ENCODE data around the gene NUCB2. TPM values are rescaled to one million over a fixed set of nuclear protein-coding genes. Genes with fewer than 3 reads are reported as not detected.

NUCB2 gene
- total and polyA plus RNA-seq, 2 donors (not counting 3 experiments of a cell fraction or from before 2014, with no cell fraction given), result 41.9 to 114 TPM

GRCh38 chr11:17256512-17256911, 20.0 kb upstream of the NUCB2 start:
- no peaks in the 10 kb centered on the region for H3K36me3 ChIP-seq (ENCODE audit: control insufficient read depth in 2 of 2, extremely low read depth in 1 of 2, insufficient read depth in 2 of 2, low read length in 2 of 2)
- no peak overlapping the region for H3K27ac ChIP-seq (ENCODE audit: insufficient read depth, low read depth, low read length)
- no peaks in the 10 kb centered on the region for H3K9me1 ChIP-seq (replicated peaks; ENCODE audit: control insufficient read depth, extremely low read depth, insufficient read depth, low read length)
- dilution Hi-C loops (cut with MboI; ENCODE audit: extremely low pct_ligation_motif_present, low sequenced_read_pairs), result no loop called here
- no peak overlapping the region for H3K4me3 ChIP-seq (replicated peaks in 1 of 3; ENCODE audit: insufficient read depth in 1 of 3, low read depth in 1 of 3, low read length in 3 of 3)
- H3K4me1 ChIP-seq (ENCODE audit: control insufficient read depth, extremely low read depth, insufficient read depth, low read length), result no peaks in the 10 kb centered on the region
- no peaks in the 10 kb centered on the region for H3K9me3 ChIP-seq (replicated peaks; ENCODE audit: control insufficient read depth, insufficient read depth, low read length)
- TF ChIP-seq FOS (IDR thresholded peaks at IDR 0.05; ENCODE audit: borderline replicate concordance, insufficient read depth, low read length) (peak; percentile 69), MYC (IDR thresholded peaks at IDR 0.05; ENCODE audit: low read depth, low read length) (no peak)
- BruUV-seq (replicated peaks), result no TSS peak
- DNase-seq (ENCODE audit: low read depth, low spot score) (peak; percentile 21), FAIRE-seq (no peak)
- ChIA-PET CTCF (interaction anchor here (2.1 kb wide), 1 partner anchor 27 kb away, joined by 8 read pairs; no protein-coding TSS in a partner anchor), POLR2A (no interaction called here)
- no peaks in the 10 kb centered on the region for H3K27me3 ChIP-seq (ENCODE audit: control insufficient read depth in 2 of 2, insufficient read depth in 2 of 2, low read length in 2 of 2)
- intact Hi-C loops (cut with micrococcal nuclease), result no loop called here
- H2AFZ ChIP-seq (ENCODE audit: low read depth, low read length), result peak overlapping the region; percentile 0
- H3K79me2 ChIP-seq (ENCODE audit: control insufficient read depth, insufficient read depth, low read length), result no peaks in the 10 kb centered on the region
- no peaks in the 10 kb centered on the region for H4K20me1 ChIP-seq (replicated peaks; ENCODE audit: control insufficient read depth, extremely low read depth, insufficient read depth, low read length)
- H3K4me2 ChIP-seq (ENCODE audit: insufficient read depth, low read length), result no peak overlapping the region
- H3K9ac ChIP-seq (replicated peaks; ENCODE audit: extremely low read depth, insufficient read depth, low read length), result no peak overlapping the region

GRCh38 chr11:17257196-17257595, 19.3 kb upstream of the NUCB2 start:
- Histone ChIP-seq H3K27me3 (ENCODE audit: control insufficient read depth in 2 of 2, insufficient read depth in 2 of 2, low read length in 2 of 2) (no peaks in the 10 kb centered on the region), H3K9ac (replicated peaks; ENCODE audit: extremely low read depth, insufficient read depth, low read length) (no peak overlapping the region), H3K4me3 (replicated peaks in 1 of 3; ENCODE audit: insufficient read depth in 1 of 3, low read depth in 1 of 3, low read length in 3 of 3) (no peak overlapping the region), H3K4me1 (ENCODE audit: control insufficient read depth, extremely low read depth, insufficient read depth, low read length) (no peaks in the 10 kb centered on the region), H3K36me3 (ENCODE audit: control insufficient read depth in 2 of 2, extremely low read depth in 1 of 2, insufficient read depth in 2 of 2, low read length in 2 of 2) (no peaks in the 10 kb centered on the region), H3K79me2 (ENCODE audit: control insufficient read depth, insufficient read depth, low read length) (no peaks in the 10 kb centered on the region), H2AFZ (ENCODE audit: low read depth, low read length) (peak overlapping the region; percentile 0), H3K9me1 (replicated peaks; ENCODE audit: control insufficient read depth, extremely low read depth, insufficient read depth, low read length) (no peaks in the 10 kb centered on the region), H4K20me1 (replicated peaks; ENCODE audit: control insufficient read depth, extremely low read depth, insufficient read depth, low read length) (no peaks in the 10 kb centered on the region), H3K27ac (ENCODE audit: insufficient read depth, low read depth, low read length) (no peak overlapping the region), H3K4me2 (ENCODE audit: insufficient read depth, low read length) (no peak overlapping the region), H3K9me3 (replicated peaks; ENCODE audit: control insufficient read depth, insufficient read depth, low read length) (no peaks in the 10 kb centered on the region)
- FAIRE-seq (no peak), DNase-seq (ENCODE audit: low read depth, low spot score) (no peak)
- intact Hi-C loops (cut with micrococcal nuclease) (no loop called here), dilution Hi-C loops (cut with MboI; ENCODE audit: extremely low pct_ligation_motif_present, low sequenced_read_pairs) (no loop called here)
- TF ChIP-seq CTCF (IDR thresholded peaks at IDR 0.05; ENCODE audit: extremely low read depth in 1 of 2, insufficient read depth in 1 of 2, low read depth in 1 of 2, low read length in 2 of 2) (no peak), GATA2 (IDR thresholded peaks at IDR 0.05; ENCODE audit: insufficient read depth, insufficient read length, low read depth, low read length) (peak; percentile 37)
- BruUV-seq (replicated peaks), result no TSS peak
- CTCF ChIA-PET, result interaction anchor here (2.1 kb wide), 1 partner anchor 27 kb away, joined by 8 read pairs; no protein-coding TSS in a partner anchor
- POLR2A ChIA-PET, result interaction anchor here (0.7 kb wide), 1 partner anchor 579 kb away, joined by 4 read pairs; no protein-coding TSS in a partner anchor
